Activated effector memory CD4-positive, alpha-beta T cell treated with Interleukin-2 at 50 U/mL for 16 hours (primary cell): ENCODE results near the gene TUBA3C.
"Not testable (repeated sequence)": the region's sequence is repeated elsewhere in the genome, so short reads cannot be mapped to it uniquely, and the experiment has no call there.

Experiments used
- DNase-seq: peaks from one replicate; pipeline ENCODE4 v3.0.0-alpha.2; 2020

The TUBA3C gene

DNA sequence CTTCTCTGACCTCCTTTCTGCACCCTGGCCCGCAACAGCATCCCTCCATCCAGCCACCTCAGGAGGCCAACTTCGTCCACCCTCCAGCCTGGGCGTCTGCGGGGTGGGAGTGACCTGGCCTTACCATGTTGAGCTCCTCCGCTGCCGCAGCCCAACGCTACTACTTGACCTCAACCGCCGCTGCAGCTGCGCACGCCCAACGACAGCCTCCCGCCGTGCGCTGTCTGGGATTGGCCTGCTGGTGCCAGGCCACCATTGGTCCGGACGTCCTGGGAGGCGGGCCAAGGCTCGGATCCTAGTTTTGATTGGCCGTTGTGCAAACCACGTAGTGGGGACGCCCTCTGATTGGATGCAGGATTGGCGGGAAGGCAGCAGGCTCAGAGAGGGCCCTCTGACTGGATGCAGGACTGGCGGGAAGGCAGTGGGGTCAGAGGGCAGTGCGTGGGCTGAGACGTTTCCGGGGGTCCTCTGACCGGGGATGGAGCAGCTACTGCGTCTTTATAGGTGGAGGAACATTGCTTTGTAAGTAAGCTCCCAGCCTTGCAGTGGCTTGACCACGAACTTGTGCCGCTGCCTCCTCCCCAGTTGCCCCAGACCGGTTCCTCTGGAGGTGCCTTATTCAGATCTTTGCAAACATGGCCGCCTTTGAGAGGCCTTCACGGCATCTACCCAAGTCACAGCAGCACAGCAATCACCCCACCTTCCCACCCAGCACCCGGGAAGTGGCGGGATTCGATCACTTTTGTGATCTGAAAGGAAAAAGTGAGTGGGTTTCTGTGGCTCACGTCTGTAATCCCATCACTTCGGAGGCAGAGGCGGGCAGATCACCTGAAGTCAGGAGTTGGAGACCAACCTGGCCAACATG, at the start of gene TUBA3C:
TUBA3C (minus strand) TSS at position 204 of the 865 bp plus-strand sequence; CDS start at position 127, 77 bp downstream.
- no peak for DNase-seq

DNA sequence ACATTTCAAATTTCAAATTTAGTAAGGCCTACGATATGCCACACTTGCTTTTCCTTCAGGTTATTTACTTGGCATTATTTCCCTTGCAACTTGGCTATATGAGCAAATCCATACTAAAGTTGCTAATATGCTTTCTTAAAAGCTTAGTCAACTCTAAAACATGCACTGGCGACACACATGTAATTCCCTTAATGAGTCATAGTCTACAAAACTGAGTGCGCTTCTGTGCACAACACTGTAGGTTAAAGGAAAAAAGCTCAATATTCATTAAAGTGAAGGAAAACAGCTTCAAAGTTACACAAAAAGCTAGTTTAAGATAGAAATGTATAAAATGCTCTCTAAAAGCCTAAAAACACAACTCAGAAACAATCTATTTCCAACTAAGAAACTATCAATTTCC, 25.8 kb upstream of the TUBA3C start:
- DNase-seq = not testable (repeated sequence)

DNA sequence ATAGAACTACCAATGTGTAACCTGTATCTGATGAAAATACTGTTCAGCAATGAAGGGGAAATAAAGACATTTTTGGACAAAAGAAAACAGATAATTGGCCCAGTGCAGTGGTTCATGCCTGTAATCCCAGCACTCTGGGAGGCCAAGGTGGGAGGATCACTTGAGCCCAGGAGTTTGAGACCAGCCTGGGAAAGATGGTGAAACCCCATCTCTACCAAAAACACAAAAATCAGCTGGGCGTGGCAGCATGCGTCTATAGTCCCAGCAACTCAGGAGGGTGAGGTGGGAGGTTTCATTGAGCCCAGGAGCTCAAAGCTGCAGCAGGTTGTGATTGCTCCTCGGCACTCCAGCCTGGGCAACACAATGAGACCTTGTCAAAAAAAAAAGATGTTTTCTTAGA, 11.0 kb upstream of the TUBA3C start:
- DNase-seq = not testable (repeated sequence)

DNA sequence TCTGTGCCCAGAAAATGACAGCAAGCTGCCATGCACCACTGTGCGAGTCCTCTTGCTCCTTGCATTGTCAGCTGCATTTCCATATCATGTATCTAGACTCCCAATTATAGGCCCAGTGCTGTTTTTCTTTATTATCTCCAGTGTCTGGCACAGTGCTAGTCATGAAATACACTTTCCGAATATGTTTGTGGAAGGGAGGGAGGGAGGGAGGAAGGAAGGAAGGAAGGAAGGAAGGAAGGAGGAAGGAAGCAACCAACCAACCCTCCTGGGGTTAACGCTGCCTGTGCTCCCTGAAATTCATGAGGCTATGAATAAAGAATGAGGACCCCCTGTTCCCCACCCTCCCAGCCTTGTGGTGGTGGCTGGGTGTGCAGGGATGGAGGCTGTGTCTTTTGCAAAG, 8.3 kb upstream of the TUBA3C start:
- DNase-seq = not testable (repeated sequence)

DNA sequence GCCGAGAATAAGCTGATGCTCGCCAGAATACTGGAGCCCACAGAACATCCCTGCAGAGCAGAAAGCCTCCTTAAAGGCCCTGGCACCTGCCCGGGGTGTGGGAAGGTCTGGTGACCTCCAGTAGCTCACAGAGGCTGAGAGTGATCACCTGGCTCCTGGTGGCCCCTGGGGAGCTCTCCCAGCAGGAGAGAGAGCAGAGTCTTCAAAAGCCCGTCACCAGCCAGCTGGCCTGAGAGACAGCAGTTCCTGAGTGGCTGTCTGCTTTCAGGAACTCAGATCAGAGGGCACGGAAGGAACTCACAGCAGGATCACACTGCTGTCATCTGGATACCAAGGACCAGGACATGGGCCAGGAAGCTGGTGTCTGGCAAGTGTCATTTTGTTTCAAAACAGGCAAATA, 7.7 kb upstream of the TUBA3C start:
- DNase-seq = not testable (repeated sequence)

DNA sequence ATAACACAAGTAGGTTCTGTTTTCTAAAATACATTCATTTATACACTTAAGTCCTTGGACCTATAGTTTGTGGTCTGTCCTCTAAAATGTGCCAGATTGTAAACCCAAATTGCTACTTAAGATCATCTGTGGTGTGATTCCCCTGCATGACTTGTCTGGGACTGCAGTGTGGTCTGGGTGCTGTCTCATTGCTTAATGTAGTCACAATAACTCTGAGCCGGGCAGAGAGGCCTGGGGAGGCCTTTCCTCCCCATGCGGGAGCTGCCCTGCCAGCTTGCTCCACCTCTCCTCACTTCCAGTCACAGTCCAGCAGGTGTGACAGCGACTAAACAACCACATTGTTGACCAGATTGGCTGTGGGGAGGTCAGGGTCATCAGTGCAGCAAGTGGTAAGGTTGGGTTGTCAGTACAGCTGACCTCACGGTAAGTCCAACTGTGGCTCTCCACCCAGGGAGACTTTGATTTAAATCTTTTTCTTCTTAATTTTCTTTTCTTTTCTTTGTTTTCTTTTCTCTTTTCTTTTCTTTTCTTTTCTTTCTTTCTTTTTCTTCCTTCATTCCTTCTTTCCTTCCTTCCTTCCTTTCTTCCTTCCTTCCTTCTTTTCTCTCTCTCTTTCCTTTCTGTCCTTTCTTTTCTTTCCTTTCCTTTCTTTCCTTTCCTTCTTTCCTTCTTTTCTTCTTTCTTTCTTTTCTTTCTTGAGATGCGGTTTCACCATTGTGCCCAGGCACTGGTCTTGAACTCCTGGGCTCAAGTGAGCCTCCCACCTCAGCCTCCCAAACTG, 4.4 kb upstream of the TUBA3C start:
- DNase-seq = no peak

DNA sequence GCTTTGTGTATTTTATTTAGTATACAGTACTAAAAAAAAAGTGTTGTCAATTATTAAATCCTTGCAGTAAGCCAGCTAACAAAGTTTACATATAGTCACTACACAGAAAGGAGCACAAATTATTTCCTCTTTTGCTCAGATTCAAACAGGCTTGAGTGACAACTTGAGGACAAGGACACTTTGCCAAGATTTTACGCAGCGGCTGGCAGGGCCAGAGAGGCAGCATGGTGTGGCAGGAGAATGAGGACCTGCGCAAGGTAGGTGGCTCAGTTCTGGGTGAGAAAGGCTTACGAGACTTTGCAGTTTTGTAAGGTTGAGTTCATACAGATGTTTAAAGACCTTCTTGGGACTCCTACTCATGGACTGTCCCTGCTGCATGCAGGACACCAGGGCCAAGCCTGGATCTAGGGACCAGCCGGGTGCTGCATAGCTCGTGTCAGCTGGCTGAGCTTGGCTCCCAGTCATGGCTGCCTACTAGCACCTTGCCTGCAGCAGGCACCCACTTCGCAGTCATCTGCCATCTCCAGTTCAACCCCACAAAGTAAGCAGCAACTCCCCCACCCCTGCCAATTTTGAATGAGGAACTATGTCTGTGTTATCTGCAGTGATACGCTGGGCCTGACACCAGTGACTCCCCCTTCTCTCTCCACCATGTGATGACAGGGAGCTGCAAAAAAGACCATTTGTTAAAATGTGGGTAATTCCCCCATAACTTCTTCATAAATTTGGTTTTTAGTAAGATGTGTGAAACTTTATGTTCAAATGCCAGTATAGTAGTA, 3.7 kb upstream of the TUBA3C start:
- DNase-seq = no peak

DNA sequence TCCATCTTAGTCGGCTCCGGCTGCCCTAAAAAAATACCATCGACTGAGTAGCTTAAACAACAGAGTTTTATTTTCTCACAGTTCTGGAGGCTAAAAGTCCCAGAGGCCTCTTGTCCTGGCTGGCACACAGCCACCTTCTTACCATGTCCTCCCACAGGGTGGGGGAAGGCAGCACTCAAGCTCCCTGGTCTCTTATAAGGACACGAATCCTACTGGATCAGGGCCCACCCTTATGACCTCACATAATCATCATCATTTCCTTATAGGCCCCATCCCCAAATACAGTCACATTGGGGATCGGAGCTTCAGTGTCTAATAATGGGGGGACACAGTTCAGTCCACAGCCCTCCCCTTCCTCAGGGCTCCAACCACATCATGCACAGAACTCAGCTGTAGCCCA, 2.6 kb upstream of the TUBA3C start:
- DNase-seq = no peak

DNA sequence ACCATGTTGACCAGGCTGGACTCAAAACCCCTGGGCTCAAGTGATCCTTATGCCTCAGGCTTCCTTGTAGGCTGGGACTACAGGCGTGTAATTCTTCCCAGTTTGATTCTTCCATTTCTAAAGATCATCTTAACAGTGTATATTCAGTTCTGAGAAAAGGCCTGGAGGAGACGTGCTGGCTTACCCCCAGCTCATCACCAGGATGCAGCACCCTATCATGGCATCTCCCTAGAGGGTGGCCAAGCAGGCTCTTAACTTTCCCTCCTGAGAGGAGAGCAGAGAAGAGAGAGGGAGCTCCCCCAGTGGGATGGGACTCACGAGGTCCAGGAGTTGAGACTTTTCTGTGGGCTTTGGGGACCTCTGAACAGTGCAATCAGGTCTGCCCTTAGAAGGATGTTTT, 2.1 kb upstream of the TUBA3C start:
- DNase-seq = no peak

DNA sequence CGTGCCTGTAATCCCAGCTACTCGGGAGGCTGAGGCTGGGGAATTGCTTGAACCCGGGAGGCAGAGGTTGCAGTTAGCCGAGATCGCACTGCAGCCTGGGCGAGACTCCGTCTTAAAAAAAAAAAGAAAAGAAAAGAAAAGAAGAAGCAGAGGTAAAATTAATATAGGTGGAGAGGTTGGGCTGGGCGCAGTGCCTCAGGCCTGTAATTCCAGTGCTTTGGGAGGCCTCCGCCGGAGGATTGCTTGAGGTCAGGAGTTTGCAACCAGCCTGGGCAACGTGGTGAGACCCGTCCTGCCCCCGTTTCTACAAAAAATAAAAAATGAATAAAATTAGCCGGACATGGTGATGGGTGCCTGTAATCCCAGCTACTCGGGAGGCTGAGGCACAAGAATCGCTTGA, 912 bp upstream of the TUBA3C start:
- DNase-seq = no peak

DNA sequence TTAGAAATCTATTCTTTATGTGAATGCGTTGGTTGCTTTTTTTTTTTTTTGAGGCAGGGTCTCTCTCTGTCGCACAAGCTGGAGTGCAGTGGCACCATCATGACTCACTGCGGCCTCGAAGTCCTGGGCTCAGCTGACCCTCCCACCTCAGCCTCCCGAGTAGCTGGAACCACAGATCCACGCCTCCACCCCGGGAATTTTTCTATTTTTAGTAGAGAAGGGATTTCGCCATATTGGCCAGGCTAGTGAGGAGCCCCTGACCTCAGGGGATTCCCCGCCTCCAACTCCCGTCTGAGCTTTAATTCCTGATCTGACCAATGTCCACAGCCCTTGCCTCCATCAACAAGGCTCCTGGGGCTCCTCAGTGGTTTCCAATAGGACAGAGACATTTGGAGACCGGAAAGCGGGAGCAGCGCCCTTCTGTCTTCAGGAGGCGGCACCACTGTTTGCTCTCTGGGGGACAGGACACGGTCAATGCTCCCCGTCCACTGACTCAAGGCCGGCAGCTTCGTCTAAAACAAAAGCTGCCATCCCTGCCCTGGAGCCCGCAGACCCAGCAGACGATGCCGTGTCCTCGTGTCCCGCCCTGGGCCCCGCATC, 503 bp downstream of the TUBA3C start:
- no peak for DNase-seq

DNA sequence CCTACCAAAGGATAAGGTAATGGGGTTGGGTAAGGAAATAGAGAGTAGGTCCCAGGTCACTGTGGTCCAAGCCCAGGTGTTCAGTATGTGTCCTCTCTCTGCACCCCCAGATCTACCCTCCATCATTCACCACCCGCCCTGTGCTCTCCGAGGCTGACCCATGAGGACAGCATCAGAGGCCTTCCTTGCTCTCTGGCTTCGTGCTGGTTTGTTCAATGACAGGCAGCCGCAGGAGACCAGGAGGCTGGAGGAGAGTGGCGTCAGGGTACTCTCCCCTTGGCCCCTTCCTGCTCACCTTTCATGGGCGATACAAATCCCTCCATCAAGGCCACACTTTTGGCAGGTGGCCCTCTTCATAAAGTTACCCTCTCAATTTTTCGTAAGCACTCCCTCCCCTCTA, 1.7 kb downstream of the TUBA3C start:
- DNase-seq = no peak

DNA sequence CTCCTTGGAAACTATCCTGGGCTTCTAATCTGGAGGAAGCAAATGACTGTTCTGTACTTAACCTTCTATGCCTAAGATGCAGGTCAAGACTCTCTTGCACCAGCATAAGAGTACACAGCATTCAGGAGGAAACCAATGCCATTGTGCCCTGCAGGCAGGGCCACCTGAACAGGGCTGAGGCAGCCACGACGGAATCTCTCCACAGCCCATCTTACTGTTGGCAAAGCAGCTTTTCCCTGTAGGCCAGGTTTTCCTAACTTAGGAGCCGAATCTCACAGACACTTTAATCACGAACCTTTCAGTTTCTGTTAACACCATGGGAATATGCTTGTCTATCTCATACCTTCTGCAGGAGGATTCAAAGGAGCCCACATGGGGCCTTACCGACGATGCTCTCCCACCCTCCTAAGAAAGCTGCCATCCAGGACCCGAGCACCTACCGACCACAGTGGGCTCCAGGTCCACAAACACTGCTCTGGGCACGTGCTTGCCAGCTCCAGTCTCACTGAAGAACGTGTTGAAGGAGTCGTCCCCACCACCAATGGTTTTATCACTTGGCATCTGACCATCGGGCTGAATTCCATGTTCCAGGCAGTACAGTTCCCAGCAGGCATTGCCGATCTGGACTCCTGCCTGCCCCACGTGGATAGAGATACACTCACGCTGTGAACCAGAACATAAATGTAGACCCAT, 2.6 kb downstream of the TUBA3C start:
- no peak for DNase-seq

DNA sequence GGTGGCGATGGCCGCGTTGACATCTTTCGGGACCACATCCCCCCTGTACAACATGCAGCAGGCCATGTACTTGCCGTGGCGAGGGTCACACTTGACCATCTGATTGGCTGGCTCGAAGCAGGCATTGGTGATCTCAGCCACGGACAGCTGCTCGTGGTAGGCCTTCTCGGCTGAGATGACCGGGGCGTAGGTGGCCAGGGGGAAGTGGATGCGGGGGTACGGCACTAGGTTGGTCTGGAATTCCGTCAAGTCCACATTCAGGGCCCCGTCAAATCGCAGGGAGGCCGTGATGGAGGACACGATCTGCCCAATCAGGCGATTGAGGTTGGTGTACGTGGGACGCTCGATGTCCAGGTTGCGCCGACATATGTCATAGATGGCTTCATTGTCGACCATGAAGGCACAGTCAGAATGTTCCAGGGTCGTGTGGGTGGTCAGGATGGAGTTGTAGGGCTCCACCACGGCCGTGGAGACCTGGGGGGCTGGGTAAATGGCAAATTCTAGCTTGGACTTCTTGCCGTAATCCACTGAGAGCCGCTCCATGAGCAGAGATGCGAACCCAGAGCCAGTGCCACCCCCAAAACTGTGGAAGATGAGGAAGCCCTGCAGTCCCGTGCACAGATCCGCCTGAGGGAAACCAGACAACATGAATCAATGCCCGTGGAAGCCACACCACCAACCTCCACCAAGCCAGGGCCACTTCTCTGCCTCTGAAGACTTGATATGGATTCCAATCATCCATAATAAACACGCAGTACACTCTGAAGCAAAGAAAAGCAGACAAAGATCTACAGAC, 4.4 kb downstream of the TUBA3C start:
- not testable (repeated sequence) for DNase-seq

DNA sequence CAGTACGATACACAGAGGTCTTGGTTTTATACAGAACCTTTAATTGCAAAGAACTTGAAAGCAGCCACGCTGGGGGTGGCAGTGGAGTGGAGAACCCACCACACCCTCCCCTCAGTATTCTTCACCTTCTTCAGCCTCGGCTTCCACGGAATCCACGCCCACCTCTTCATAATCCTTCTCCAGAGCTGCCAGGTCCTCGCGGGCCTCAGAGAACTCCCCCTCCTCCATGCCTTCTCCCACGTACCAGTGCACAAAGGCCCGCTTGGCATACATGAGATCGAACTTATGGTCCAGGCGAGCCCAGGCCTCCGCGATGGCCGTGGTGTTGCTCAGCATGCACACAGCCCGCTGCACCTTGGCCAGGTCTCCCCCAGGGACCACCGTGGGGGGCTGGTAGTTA, 7.9 kb downstream of the TUBA3C start:
- DNase-seq = no peak

DNA sequence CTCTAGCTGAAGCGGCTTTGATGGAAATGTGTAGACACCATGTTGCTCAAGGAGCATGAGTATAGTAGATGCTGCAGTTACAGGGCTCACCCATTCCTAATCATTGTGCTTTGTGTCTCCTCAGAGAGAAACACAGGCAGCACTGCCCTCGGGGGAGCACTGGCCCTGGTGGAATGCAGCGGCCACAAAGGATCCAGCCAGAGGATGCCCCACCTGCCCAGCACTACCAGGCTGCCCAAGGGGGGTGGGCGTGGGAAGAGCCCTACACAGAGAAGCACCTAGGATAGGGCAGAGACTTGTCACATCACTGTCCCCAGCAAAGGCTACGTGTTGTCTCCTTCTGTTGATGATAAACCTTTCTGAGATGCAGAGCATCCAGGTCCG, 9.0 kb downstream of the TUBA3C start:
- no peak for DNase-seq

DNA sequence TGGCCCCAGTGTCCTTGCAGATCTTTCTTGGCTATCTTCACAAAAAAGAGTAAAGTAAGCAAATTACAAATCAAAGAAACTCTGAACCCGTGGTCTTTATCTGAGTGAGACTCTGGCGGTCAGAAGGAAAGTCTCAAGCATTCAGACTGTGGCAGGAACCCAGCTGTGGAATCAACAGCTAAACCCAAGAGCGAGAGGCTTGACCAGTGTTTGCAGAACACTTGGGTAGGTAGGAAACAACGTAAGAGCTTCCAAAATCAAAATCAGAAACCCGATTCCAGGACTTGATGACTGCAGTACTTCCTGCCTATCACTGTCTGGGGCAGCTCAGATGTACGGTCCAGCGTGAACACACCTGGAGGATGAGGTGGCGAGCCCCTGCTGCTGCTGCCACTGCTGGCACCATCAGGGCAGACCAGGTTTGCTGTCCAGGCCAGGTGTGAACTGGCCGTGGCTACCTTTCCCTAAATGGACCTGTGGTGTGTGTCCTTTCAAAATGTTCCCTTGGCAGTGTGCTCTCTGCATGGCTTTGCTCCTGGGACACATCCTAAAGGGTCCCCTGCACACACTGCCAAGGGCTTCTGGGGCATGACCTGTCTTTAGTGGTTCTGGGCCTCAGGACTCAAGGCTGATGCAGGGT, 9.5 kb downstream of the TUBA3C start:
- DNase-seq = no peak

DNA sequence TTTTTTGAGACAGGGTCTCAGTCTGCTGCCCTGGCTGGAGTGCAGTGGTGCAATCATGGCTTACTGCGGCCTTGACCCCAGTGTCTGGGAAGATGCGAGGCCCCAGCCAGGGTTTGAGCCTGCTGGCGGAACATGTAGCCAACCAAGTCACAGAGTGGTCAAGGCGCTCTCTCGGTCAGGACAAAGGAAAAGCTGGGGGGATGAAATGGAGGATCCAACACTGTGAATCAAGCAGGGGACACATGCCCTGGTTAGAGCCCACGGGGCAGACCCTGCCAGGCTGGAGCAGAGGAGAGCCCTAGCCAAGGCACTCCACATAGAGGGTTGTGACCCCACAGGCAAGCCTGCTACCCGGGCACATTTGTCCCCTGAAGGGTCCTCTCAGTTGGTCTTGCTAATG, 10.1 kb downstream of the TUBA3C start:
- no peak for DNase-seq

DNA sequence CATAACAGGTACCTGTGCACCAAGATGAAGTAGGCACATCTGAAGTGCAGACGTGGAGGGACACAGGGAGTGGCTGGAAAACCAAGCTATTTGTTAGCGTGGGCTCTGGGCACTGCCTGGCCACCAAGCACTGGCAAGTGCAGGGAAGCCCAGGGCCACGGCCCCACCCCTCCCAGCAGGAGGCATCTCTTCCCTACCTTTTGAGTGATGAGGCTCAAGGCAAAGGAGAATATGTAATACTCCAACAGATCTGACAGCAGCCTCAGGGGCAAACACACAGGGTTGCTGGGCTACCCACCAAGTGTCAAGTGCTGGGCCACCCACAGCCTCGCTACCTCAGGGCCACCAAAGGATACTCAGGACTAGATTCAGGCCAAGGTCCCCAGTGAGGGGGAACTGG, 11.6 kb downstream of the TUBA3C start:
- no peak for DNase-seq

DNA sequence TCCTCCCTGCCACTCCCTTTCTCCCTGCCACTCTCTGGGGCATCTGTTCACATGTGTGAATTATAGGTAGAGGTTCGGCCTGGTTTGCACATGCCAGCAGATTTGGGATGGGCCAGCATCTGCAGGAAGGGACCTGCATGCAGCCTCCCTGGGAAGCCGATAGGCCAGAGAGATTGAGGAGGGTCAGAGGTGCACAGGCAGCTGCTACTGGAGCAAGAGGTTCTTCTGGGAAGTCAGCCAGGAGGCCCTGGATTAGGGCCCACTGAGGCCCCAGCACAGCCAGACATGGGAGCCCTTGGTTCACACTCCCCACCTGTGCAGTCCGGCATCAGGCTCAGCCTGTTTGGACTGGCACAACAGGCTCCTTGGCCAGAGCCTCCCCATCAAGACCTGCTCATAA, 12.1 kb downstream of the TUBA3C start:
- DNase-seq = no peak

DNA sequence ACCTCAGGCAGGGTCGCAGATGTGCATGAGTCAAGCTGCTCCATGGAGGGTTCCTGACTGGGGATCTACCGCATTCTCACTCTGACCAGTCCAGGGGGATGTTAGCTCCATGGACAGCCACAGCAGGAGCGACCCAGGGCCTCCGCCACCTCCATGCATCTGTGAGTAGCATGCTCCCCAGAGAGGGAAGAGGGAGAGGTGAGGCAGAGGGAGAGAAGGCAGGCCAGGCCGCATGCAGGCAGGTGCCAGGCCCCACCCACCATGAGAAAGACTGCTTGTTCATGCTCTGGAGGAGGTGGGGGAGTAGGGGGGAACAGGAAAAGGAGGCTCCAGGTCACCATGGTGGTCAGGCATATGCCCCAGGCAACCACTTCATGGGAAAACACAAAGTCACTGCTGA, 20.3 kb downstream of the TUBA3C start:
- no peak for DNase-seq
